Neutrophil (primary cell): ENCODE data around the gene SNAPIN.
"Not testable (repeated sequence)": the region's sequence is repeated elsewhere in the genome, so short reads cannot be mapped to it uniquely, and the experiment has no call there.

Experiments used
- H3K27ac ChIP-seq: fragments of 200-600 bp; sonication (generic); 2 replicates; pipeline ENCODE4 v1.5.1; 2016; ENCODE audit warnings: mild to moderate bottlenecking, moderate library complexity
- H3K27me3 ChIP-seq: fragments of 200-600 bp; sonication (generic); 2 replicates; pipeline ENCODE4 v1.6.0; 2016; ENCODE audit warnings: mild to moderate bottlenecking
- H3K36me3 ChIP-seq: fragments of 200-600 bp; sonication (generic); 2 replicates; pipeline ENCODE4 v1.5.1; 2017
- H3K4me1 ChIP-seq, 2 experiments: fragments of 200-600 bp in 1 of 2; sonication (generic) in 1 of 2; 1 replicate in 1 of 2; 2 replicates in 1 of 2; pipeline versions ENCODE4 v1.5.1 to v1.6.1; 2013 to 2016; ENCODE audit warnings: low read depth in 1 of 2, low read length in 1 of 2, mild to moderate bottlenecking in 1 of 2, moderate library complexity in 1 of 2; ENCODE audit not compliant: control insufficient read depth in 1 of 2, insufficient read depth in 1 of 2
- H3K4me3 ChIP-seq, 2 experiments: fragments of 200-600 bp in 1 of 2; sonication (generic) in 1 of 2; 1 replicate in 1 of 2; 2 replicates in 1 of 2; pipeline ENCODE4 v1.5.1; 2013 to 2016; ENCODE audit warnings: low read depth in 1 of 2, low read length in 1 of 2, mild to moderate bottlenecking in 1 of 2, moderate library complexity in 1 of 2
- H3K9me3 ChIP-seq: fragments of 200-600 bp; sonication (generic); 2 replicates; pipeline ENCODE4 v1.5.1; 2016
- TF ChIP-seq, protein P1 (sequence below): fragments of 200-600 bp; sonication (generic); IDR thresholded peaks from 2 replicates; pipeline ENCODE4 v1.5.1; 2016; ENCODE audit warnings: antibody characterized with exemption

The SNAPIN gene

DNA sequence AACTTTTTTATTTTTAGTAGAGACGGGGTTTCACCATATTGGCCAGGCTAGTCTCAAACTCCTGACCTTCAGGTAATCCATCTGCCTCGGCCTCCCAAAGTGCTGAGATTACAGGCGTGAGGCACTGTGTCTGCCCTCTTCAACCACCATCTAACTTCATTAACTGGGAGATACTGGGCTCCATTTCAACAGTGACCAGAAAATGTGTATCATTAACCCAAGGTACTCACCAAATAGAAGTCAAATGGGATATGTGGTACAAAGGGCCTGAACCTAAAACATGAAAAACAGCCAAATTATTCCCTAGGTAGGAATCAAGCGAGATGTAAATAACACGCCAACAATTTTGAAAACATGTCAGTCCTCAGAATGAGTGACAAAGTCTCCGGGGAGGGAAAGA is 11.1 kb downstream of the SNAPIN start:
- Histone ChIP-seq H3K27ac (peak overlapping the region; percentile 69), H3K36me3 (peaks cover 32% of the 10 kb centered on the region), H3K4me1 (peaks cover 18 to 19% of the 10 kb centered on the region in 2 experiments), H3K9me3 (no peaks in the 10 kb centered on the region), H3K4me3 (no peak overlapping the region), H3K27me3 (no peaks in the 10 kb centered on the region)
- TF ChIP-seq, protein P1, sequence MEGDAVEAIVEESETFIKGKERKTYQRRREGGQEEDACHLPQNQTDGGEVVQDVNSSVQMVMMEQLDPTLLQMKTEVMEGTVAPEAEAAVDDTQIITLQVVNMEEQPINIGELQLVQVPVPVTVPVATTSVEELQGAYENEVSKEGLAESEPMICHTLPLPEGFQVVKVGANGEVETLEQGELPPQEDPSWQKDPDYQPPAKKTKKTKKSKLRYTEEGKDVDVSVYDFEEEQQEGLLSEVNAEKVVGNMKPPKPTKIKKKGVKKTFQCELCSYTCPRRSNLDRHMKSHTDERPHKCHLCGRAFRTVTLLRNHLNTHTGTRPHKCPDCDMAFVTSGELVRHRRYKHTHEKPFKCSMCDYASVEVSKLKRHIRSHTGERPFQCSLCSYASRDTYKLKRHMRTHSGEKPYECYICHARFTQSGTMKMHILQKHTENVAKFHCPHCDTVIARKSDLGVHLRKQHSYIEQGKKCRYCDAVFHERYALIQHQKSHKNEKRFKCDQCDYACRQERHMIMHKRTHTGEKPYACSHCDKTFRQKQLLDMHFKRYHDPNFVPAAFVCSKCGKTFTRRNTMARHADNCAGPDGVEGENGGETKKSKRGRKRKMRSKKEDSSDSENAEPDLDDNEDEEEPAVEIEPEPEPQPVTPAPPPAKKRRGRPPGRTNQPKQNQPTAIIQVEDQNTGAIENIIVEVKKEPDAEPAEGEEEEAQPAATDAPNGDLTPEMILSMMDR, result no peak

DNA sequence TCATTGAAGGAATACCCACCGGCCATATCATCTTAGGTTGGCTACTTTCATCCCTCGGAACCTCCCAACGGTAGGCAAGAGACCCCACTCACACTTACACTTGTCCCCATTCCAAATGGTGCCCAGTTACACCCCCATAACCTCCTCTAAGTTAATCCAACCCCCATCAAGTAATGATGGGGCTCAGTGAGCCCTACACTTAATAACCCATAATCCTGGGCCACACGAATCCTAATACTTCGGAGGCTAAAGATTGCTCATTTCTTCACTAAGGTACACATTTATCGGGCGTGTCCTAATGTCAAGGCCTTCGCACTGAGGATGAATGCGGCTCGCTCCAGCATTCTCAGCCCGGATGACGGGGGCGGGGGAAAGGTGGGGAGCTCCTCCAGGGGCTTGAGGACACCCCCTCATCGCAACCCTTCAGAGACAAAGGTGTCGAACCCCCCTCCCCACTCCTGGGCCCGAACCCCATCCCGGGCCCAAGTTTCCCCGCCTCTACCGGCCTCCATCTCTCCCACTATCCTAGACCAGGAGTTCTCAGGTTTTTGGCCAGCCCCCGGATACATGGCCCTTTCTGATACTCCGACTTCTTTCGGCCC is 11.9 kb downstream of the SNAPIN start:
- peaks cover 24% of the 10 kb centered on the region for H3K36me3 ChIP-seq
- H3K27me3 ChIP-seq, result no peaks in the 10 kb centered on the region
- peaks cover 18 to 19% of the 10 kb centered on the region in 2 experiments for H3K4me1 ChIP-seq
- peak overlapping the region; percentile 62 to 84 for H3K4me3 ChIP-seq
- TF ChIP-seq, protein P1, result no peak
- H3K9me3 ChIP-seq, result no peaks in the 10 kb centered on the region
- peak overlapping the region; percentile 69 for H3K27ac ChIP-seq

DNA sequence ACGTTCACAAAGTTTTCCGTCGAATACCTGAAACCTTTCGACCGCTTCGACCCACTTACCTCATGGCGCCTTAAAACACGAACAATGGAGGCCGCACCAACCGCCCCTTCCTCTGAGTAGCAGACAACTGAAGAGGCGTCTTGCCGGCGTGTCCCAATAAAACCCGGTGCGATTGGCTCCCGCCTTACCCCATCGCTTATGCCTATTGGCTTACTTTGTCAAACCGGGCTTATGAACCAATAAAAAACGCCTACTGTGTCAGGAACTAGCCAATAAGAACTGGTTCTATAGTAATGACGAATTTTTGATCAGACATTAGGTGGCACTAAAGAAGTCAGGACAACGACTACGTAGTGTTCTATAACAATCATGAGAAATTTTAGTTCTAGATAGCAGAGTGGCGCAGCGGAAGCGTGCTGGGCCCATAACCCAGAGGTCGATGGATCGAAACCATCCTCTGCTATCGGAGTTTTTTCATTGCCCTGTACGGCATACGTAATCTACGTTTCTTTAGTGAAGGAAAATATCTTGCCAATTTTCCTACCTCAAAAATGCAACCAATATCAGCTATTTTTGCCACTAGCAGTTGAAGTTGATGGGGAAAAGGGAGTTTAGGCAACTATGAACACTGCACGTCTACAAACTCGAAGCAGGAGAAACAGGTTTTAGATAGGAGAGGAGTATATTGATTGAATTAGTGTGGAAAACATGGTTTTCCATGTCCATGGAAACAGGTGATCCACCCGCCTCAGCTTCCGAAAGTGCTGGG is 12.5 kb downstream of the SNAPIN start, which contains the start of gene ILF2:
TSS of gene ILF2 (minus strand) at position 135 of the 769 bp plus-strand sequence. CDS start at position 64, 71 bp downstream.
- TF ChIP-seq, protein P1, result no peak
- H3K27me3 ChIP-seq, result no peaks in the 10 kb centered on the region
- peak within 1 kb of the TSS; percentile 69 for H3K27ac ChIP-seq
- H3K4me1 ChIP-seq, result peaks cover 18 to 19% of the 10 kb centered on the region in 2 experiments
- H3K36me3 ChIP-seq, result peaks cover 19% of the 10 kb centered on the region
- peak within 1 kb of the TSS; percentile 62 to 84 for H3K4me3 ChIP-seq
- no peaks in the 10 kb centered on the region for H3K9me3 ChIP-seq

DNA sequence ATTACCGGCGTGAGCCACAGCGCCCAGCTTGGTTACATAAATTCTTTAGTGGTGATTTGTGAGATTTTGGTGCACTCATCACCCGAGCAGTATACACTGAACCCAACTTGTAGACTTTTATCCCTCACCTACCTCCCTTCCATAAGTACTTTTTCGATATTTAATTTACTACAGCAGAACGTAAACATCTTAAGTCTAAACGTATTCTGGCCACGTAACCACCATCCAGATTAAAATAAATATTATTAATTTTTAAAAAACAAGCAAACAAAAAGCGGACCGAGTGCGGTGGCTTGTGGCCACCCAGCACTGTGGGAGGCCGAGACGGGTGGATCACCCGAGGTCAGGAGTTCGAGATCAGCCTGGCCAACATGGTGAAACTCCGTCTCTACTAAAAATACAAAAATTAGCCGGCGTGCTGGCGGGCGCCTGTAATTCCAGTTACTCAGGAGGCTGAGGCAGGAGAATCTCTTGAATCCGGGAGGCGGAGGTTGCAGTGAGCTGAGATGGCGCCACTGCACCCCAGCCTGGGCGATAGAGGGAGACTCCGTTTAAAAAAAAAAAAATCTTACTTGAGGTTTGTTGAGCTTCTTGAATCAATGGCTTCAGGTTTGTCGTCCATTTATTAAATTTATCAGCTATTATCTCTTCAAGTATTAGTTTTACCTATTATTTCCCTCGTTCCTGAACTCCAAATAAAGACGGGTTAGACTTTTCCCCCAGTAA is 13.3 kb downstream of the SNAPIN start:
- peak overlapping the region; percentile 69 for H3K27ac ChIP-seq

DNA sequence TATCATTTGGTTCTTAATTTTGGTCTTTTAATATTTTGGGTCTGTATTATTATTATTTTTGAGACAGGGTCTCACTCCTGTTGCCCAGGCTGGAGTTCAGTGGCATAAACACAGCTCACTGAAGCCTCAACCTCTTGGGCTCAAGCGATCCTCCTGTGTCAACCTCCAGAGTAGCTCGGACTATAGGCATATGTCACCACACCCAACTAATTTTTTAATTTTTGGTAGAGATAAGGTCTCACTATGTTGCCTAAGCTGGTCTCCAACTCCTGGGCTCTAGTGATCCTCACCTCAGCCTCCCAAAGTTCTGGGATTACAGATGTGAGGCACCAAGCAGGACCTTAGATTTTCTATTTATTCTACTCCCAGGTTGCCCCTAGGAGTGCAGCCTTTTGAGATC is 15.0 kb downstream of the SNAPIN start:
- Histone ChIP-seq H3K27ac (no peak overlapping the region), H3K27me3 (peaks cover 16% of the 10 kb centered on the region), H3K4me3 (no peak overlapping the region), H3K4me1 (peaks cover 29 to 30% of the 10 kb centered on the region in 2 experiments), H3K36me3 (no peaks in the 10 kb centered on the region), H3K9me3 (no peaks in the 10 kb centered on the region)
- TF ChIP-seq, protein P1, result no peak

More for the DNA sequence above, 13.3 kb downstream of the SNAPIN start:
- Histone ChIP-seq H3K4me3 (peak overlapping the region; percentile 62 to 84), H3K4me1 (peaks cover 18 to 19% of the 10 kb centered on the region in 2 experiments), H3K36me3 (peaks cover 12% of the 10 kb centered on the region)
- not testable (repeated sequence) for H3K27me3 ChIP-seq, H3K9me3 ChIP-seq
